Measurements from ENCODE around the gene DUSP22. TPM values are rescaled to one million over a fixed set of nuclear protein-coding genes. Genes with fewer than 3 reads are reported as not detected.

The DUSP22 gene
- total RNA-seq, 1 donor from 2014 or later = 40.0 TPM

DNA sequence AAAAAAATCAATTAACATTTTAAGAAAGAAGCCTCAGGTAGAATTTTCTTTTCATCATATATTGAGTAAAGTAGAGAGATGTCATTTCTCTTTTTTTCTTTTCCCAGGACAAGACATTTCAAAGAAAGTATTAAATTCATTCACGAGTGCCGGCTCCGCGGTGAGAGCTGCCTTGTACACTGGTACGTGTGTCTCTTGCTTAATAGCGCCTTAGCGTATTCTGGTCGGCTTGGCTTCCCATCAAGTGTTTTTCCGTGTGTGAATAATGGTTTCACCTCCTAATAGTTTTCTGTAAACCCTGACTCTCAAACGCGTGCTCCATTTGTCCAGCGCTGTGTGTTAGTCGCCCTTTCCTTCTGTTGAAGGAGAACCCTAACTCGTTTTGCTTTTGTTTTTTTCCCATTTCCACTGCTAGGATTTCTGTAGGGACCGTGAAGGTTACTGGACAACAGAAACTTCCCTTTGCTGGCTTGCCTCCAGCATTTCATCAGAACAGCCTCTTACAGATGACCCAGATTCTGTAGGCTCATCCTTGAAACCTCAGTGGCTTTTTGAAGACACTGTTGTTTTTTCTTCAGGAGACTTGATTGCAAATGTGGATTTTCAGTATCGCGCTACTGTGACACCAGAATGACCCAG lies 53.6 kb downstream of the DUSP22 start:
- H3K79me2 ChIP-seq (ENCODE audit: low read depth) = no peaks in the 10 kb centered on the region
- no peaks in the 10 kb centered on the region for H3K4me1 ChIP-seq
- Mint-ChIP-seq H3K4me3 (no peak overlapping the region), H3K4me1 (no peaks in the 10 kb centered on the region), H3K27me3 (ENCODE audit: insufficient read depth, low read depth) (peaks cover 12% of the 10 kb centered on the region), H3K9me3 (peaks cover 67% of the 10 kb centered on the region), H3K27ac (no peak overlapping the region), H3K36me3 (peaks cover 14% of the 10 kb centered on the region)
- H3K27ac ChIP-seq = no peak overlapping the region
- no peaks in the 10 kb centered on the region for H3F3A ChIP-seq (ENCODE audit: low read depth)
- no peaks in the 10 kb centered on the region for H4K20me1 ChIP-seq (ENCODE audit: low read depth)
- H3K27me3 ChIP-seq = no peaks in the 10 kb centered on the region
- no peak overlapping the region for H3K9ac ChIP-seq
- H3K36me3 ChIP-seq = no peaks in the 10 kb centered on the region
- H3K4me2 ChIP-seq = no peak overlapping the region
- no peak overlapping the region for H2AFZ ChIP-seq (replicated peaks)
- no peak overlapping the region for H3K4me3 ChIP-seq
- DNase-seq (ENCODE audit: low spot score) = no peak
- H3K9me3 ChIP-seq (ENCODE audit: low read depth) = peaks cover 7% of the 10 kb centered on the region
- TF ChIP-seq, protein P1, sequence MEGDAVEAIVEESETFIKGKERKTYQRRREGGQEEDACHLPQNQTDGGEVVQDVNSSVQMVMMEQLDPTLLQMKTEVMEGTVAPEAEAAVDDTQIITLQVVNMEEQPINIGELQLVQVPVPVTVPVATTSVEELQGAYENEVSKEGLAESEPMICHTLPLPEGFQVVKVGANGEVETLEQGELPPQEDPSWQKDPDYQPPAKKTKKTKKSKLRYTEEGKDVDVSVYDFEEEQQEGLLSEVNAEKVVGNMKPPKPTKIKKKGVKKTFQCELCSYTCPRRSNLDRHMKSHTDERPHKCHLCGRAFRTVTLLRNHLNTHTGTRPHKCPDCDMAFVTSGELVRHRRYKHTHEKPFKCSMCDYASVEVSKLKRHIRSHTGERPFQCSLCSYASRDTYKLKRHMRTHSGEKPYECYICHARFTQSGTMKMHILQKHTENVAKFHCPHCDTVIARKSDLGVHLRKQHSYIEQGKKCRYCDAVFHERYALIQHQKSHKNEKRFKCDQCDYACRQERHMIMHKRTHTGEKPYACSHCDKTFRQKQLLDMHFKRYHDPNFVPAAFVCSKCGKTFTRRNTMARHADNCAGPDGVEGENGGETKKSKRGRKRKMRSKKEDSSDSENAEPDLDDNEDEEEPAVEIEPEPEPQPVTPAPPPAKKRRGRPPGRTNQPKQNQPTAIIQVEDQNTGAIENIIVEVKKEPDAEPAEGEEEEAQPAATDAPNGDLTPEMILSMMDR (IDR thresholded peaks at IDR 0.05) = no peak
- TF ChIP-seq EZH2 (IDR thresholded peaks at IDR 0.05) = no peak

DNA sequence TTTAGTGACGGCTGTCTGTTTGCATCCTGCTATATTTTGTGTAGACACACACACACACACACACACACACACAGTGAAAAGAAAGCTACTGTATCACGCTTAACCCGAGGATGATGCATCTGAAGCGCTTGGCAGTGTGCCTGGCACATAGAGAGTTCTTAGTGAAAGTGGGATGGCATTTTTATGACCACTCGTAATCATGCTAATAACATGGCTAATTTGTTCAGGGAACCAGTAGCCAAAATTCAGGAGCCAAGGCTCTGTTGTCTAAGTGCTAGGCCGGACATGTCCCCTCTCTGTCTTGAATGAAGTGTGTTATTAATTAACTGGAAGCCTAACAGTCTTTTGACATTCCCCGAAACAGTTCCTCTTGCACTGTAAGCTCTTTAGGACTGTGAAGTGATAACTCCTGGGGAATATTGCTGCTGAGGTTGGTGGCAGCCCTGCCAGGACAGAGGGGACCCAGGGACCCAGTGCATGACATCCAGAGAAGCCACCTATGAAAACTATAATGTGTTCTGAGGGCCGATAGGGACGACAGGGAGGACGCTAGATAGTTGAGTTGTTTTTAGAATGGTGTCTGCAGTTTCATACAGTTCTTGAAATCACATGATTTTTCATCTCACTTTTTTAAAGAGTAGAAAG lies 54.2 kb downstream of the DUSP22 start:
- no peak overlapping the region for H3K27ac Mint-ChIP-seq
- no peaks in the 10 kb centered on the region for H3K27me3 ChIP-seq
- no peak overlapping the region for H2AFZ ChIP-seq (replicated peaks)
- peaks cover 12% of the 10 kb centered on the region for H3K27me3 Mint-ChIP-seq (ENCODE audit: insufficient read depth, low read depth)
- no peaks in the 10 kb centered on the region for H3K4me1 Mint-ChIP-seq
- H3K36me3 ChIP-seq = no peaks in the 10 kb centered on the region
- TF ChIP-seq EZH2 (IDR thresholded peaks at IDR 0.05) (no peak), EZH2phosphoT487 (IDR thresholded peaks at IDR 0.05) (no peak)
- TF ChIP-seq, protein P1 (IDR thresholded peaks at IDR 0.05) = no peak
- no peak overlapping the region for H3K9ac ChIP-seq
- H3K4me3 ChIP-seq = no peak overlapping the region
- no peaks in the 10 kb centered on the region for H3F3A ChIP-seq (ENCODE audit: low read depth)
- no peaks in the 10 kb centered on the region for H3K79me2 ChIP-seq (ENCODE audit: low read depth)
- H3K4me2 ChIP-seq = no peak overlapping the region
- H3K4me1 ChIP-seq = no peaks in the 10 kb centered on the region
- H3K36me3 Mint-ChIP-seq = peaks cover 15% of the 10 kb centered on the region
- peaks cover 7% of the 10 kb centered on the region for H3K9me3 ChIP-seq (ENCODE audit: low read depth)
- no peak overlapping the region for H3K27ac ChIP-seq
- no peak overlapping the region for H3K4me3 Mint-ChIP-seq
- peaks cover 64% of the 10 kb centered on the region for H3K9me3 Mint-ChIP-seq
- DNase-seq (ENCODE audit: low spot score) = no peak
- H4K20me1 ChIP-seq (ENCODE audit: low read depth) = no peaks in the 10 kb centered on the region

DNA sequence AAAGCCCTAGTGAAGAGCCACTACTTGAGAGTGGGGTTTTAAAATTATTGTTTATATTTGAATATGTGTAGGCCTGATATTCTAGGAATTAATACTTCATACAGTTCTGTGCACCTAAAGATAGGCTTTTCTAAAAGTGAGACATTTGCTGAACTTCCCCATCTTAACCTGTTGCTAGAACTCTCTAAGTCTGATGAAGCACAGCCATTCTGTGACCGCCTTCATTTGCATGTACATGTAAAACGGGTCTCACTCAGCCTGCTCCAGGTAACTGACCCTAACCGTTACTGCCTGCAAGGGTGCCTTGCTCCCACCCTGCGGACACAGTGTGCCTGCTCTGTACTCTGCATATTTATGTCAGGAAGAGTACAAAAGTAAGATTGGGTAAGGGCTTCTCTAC lies 54.9 kb downstream of the DUSP22 start:
- Mint-ChIP-seq H3K4me3 (no peak overlapping the region), H3K9me3 (peaks cover 61% of the 10 kb centered on the region), H3K36me3 (peaks cover 15% of the 10 kb centered on the region), H3K27me3 (ENCODE audit: insufficient read depth, low read depth) (peaks cover 12% of the 10 kb centered on the region), H3K27ac (no peak overlapping the region), H3K4me1 (no peaks in the 10 kb centered on the region)
- H3K79me2 ChIP-seq (ENCODE audit: low read depth) = no peaks in the 10 kb centered on the region
- H3K36me3 ChIP-seq = no peaks in the 10 kb centered on the region
- DNase-seq (ENCODE audit: low spot score) = no peak
- H3K9me3 ChIP-seq (ENCODE audit: low read depth) = peaks cover 7% of the 10 kb centered on the region
- H3K27me3 ChIP-seq = no peaks in the 10 kb centered on the region
- H3K4me2 ChIP-seq = no peak overlapping the region
- no peaks in the 10 kb centered on the region for H4K20me1 ChIP-seq (ENCODE audit: low read depth)
- no peak overlapping the region for H3K9ac ChIP-seq
- TF ChIP-seq EZH2 (IDR thresholded peaks at IDR 0.05) (no peak), EZH2phosphoT487 (IDR thresholded peaks at IDR 0.05) (no peak)
- TF ChIP-seq, protein P1 (IDR thresholded peaks at IDR 0.05) = no peak
- H3F3A ChIP-seq (ENCODE audit: low read depth) = no peaks in the 10 kb centered on the region
- no peak overlapping the region for H2AFZ ChIP-seq (replicated peaks)
- H3K4me3 ChIP-seq = no peak overlapping the region
- H3K4me1 ChIP-seq = no peaks in the 10 kb centered on the region
- no peak overlapping the region for H3K27ac ChIP-seq
